Neuron (in vitro differentiated cells): ENCODE data around the gene TPRG1.

Experiments used
- H2AFZ ChIP-seq: one replicate; pipeline ENCODE4 v1.6.1; 2013; ENCODE audit warnings: low read depth, mild to moderate bottlenecking, inconsistent platforms, low read length, moderate library complexity
- H3K27me3 ChIP-seq: one replicate; pipeline ENCODE4 v1.6.1; 2013; ENCODE audit warnings: low read length; ENCODE audit not compliant: insufficient read depth
- H3K36me3 ChIP-seq: one replicate; pipeline ENCODE4 v1.6.1; 2013; ENCODE audit warnings: low read length; ENCODE audit not compliant: insufficient read depth
- H3K4me1 ChIP-seq: one replicate; pipeline ENCODE4 v1.6.1; 2013; ENCODE audit warnings: low read length; ENCODE audit not compliant: insufficient read depth
- H3K4me3 ChIP-seq: 2 replicates; pipeline ENCODE4 v1.5.1; 2013; ENCODE audit warnings: mild to moderate bottlenecking, low read length, moderate library complexity
- H3K9me3 ChIP-seq: one replicate; pipeline ENCODE4 v1.6.1; 2013; ENCODE audit warnings: low read length

TPRG1 gene

GRCh38 chr3:189282189-189282588 lies 110.4 kb downstream of the TPRG1 start:
- H2AFZ ChIP-seq, result no peak overlapping the region
- no peaks in the 10 kb centered on the region for H3K36me3 ChIP-seq
- H3K4me1 ChIP-seq, result no peaks in the 10 kb centered on the region
- no peaks in the 10 kb centered on the region for H3K27me3 ChIP-seq
- no peaks in the 10 kb centered on the region for H3K9me3 ChIP-seq
- H3K4me3 ChIP-seq, result no peak overlapping the region

GRCh38 chr3:189282741-189283140 lies 111.0 kb downstream of the TPRG1 start:
- no peaks in the 10 kb centered on the region for H3K27me3 ChIP-seq
- no peak overlapping the region for H3K4me3 ChIP-seq
- H3K4me1 ChIP-seq, result no peaks in the 10 kb centered on the region
- H3K9me3 ChIP-seq, result no peaks in the 10 kb centered on the region
- H3K36me3 ChIP-seq, result no peaks in the 10 kb centered on the region
- no peak overlapping the region for H2AFZ ChIP-seq

- Histone ChIP-seq H3K27me3 (no peaks in the 10 kb centered on the region), H3K9me3 (no peaks in the 10 kb centered on the region), H2AFZ (no peak overlapping the region), H3K4me1 (no peaks in the 10 kb centered on the region), H3K36me3 (no peaks in the 10 kb centered on the region), H3K4me3 (no peak overlapping the region)
These were observed 114.4 kb downstream of the TPRG1 start for GRCh38 chr3:189286188-189286587.

GRCh38 chr3:189286916-189287315 lies 115.1 kb downstream of the TPRG1 start:
- Histone ChIP-seq H3K9me3 (no peaks in the 10 kb centered on the region), H3K27me3 (no peaks in the 10 kb centered on the region), H3K4me3 (no peak overlapping the region), H3K4me1 (no peaks in the 10 kb centered on the region), H2AFZ (no peak overlapping the region), H3K36me3 (no peaks in the 10 kb centered on the region)

- Histone ChIP-seq H3K9me3 (no peaks in the 10 kb centered on the region), H2AFZ (no peak overlapping the region), H3K27me3 (no peaks in the 10 kb centered on the region), H3K36me3 (no peaks in the 10 kb centered on the region), H3K4me1 (no peaks in the 10 kb centered on the region), H3K4me3 (no peak overlapping the region)
These were observed 116.8 kb downstream of the TPRG1 start for GRCh38 chr3:189288348-189289235.

GRCh38 chr3:189289251-189289650 lies 117.5 kb downstream of the TPRG1 start:
- no peak overlapping the region for H3K4me3 ChIP-seq
- no peaks in the 10 kb centered on the region for H3K9me3 ChIP-seq
- H3K36me3 ChIP-seq, result no peaks in the 10 kb centered on the region
- no peak overlapping the region for H2AFZ ChIP-seq
- H3K4me1 ChIP-seq, result no peaks in the 10 kb centered on the region
- H3K27me3 ChIP-seq, result no peaks in the 10 kb centered on the region

- Histone ChIP-seq H3K36me3 (no peaks in the 10 kb centered on the region), H3K4me1 (no peaks in the 10 kb centered on the region), H3K4me3 (no peak overlapping the region), H3K27me3 (no peaks in the 10 kb centered on the region), H3K9me3 (no peaks in the 10 kb centered on the region), H2AFZ (no peak overlapping the region)
These were observed 121.1 kb downstream of the TPRG1 start for GRCh38 chr3:189292667-189293484.

GRCh38 chr3:189294649-189295048 lies 122.9 kb downstream of the TPRG1 start:
- no peaks in the 10 kb centered on the region for H3K27me3 ChIP-seq
- no peaks in the 10 kb centered on the region for H3K4me1 ChIP-seq
- H3K4me3 ChIP-seq, result no peak overlapping the region
- no peak overlapping the region for H2AFZ ChIP-seq
- no peaks in the 10 kb centered on the region for H3K9me3 ChIP-seq
- H3K36me3 ChIP-seq, result no peaks in the 10 kb centered on the region

GRCh38 chr3:189295089-189295488 lies 123.3 kb downstream of the TPRG1 start:
- H2AFZ ChIP-seq, result no peak overlapping the region
- H3K36me3 ChIP-seq, result no peaks in the 10 kb centered on the region
- no peaks in the 10 kb centered on the region for H3K9me3 ChIP-seq
- H3K27me3 ChIP-seq, result no peaks in the 10 kb centered on the region
- no peak overlapping the region for H3K4me3 ChIP-seq
- no peaks in the 10 kb centered on the region for H3K4me1 ChIP-seq

- H3K4me3 ChIP-seq, result no peak overlapping the region
- no peaks in the 10 kb centered on the region for H3K36me3 ChIP-seq
- no peaks in the 10 kb centered on the region for H3K9me3 ChIP-seq
- no peak overlapping the region for H2AFZ ChIP-seq
- H3K4me1 ChIP-seq, result no peaks in the 10 kb centered on the region
- H3K27me3 ChIP-seq, result no peaks in the 10 kb centered on the region
These were observed 126.2 kb downstream of the TPRG1 start for GRCh38 chr3:189297932-189298331.

GRCh38 chr3:189298469-189299375 lies 127.0 kb downstream of the TPRG1 start:
- Histone ChIP-seq H2AFZ (no peak overlapping the region), H3K4me1 (no peaks in the 10 kb centered on the region), H3K27me3 (no peaks in the 10 kb centered on the region), H3K36me3 (no peaks in the 10 kb centered on the region), H3K4me3 (no peak overlapping the region), H3K9me3 (no peaks in the 10 kb centered on the region)

GRCh38 chr3:189300345-189300744 lies 128.6 kb downstream of the TPRG1 start:
- Histone ChIP-seq H2AFZ (no peak overlapping the region), H3K9me3 (no peaks in the 10 kb centered on the region), H3K4me1 (no peaks in the 10 kb centered on the region), H3K36me3 (no peaks in the 10 kb centered on the region), H3K4me3 (no peak overlapping the region), H3K27me3 (no peaks in the 10 kb centered on the region)
